Ectodermal cell (in vitro differentiated cells): ENCODE results near the gene TMEM94.

ENCODE experiments used
- H3K27ac ChIP-seq: 2 replicates; pipeline ENCODE4 v1.7.0; 2013; ENCODE audit warnings: mild to moderate bottlenecking, low read depth, low read length; ENCODE audit not compliant: insufficient read depth, poor library complexity, severe bottlenecking
- H3K27me3 ChIP-seq: 2 replicates; pipeline ENCODE4 v1.7.0; 2013; ENCODE audit warnings: mild to moderate bottlenecking, low read length; ENCODE audit not compliant: insufficient read depth, control insufficient read depth, poor library complexity, severe bottlenecking
- H3K36me3 ChIP-seq: one replicate; pipeline ENCODE4 v1.7.0; 2013; ENCODE audit warnings: low read length; ENCODE audit not compliant: control insufficient read depth, insufficient read depth
- H3K4me1 ChIP-seq: one replicate; pipeline ENCODE4 v1.7.0; 2013; ENCODE audit warnings: low read length; ENCODE audit not compliant: control insufficient read depth, insufficient read depth
- H3K4me3 ChIP-seq: 2 replicates; pipeline ENCODE4 v1.7.0; 2013; ENCODE audit warnings: low read depth, low read length, control low read depth; ENCODE audit not compliant: insufficient read depth
- H3K9me3 ChIP-seq: 2 replicates; pipeline ENCODE4 v1.7.0; 2013; ENCODE audit warnings: mild to moderate bottlenecking, low read length, moderate library complexity; ENCODE audit not compliant: control insufficient read depth
- WGBS, 2 experiments: methylation state at CpG; one replicate each; pipeline ENCODE4 v1.1.7; 2013; ENCODE audit warnings: missing lambda C conversion rate in 2 of 2; 5-methylcytosine and 5-hydroxymethylcytosine counted together

The TMEM94 gene

GRCh38 chr17:75463603-75464002 is 7.2 kb downstream of the TMEM94 start:
- H3K36me3 ChIP-seq = no peaks in the 10 kb centered on the region
- H3K4me3 ChIP-seq = no peak overlapping the region
- WGBS, 2 experiments = 92 to 96% methylated on average over 2 of the region's 2 CpGs
- no peak overlapping the region for H3K27ac ChIP-seq
- H3K4me1 ChIP-seq = no peaks in the 10 kb centered on the region
- H3K27me3 ChIP-seq = no peaks in the 10 kb centered on the region
- no peaks in the 10 kb centered on the region for H3K9me3 ChIP-seq

GRCh38 chr17:75465039-75465438 is 8.6 kb downstream of the TMEM94 start:
- 92 to 99% methylated on average over 6 of the region's 6 CpGs for WGBS, 2 experiments
- Histone ChIP-seq H3K4me1 (no peaks in the 10 kb centered on the region), H3K27me3 (no peaks in the 10 kb centered on the region), H3K27ac (no peak overlapping the region), H3K9me3 (no peaks in the 10 kb centered on the region), H3K4me3 (no peak overlapping the region), H3K36me3 (no peaks in the 10 kb centered on the region)

- Histone ChIP-seq H3K9me3 (no peaks in the 10 kb centered on the region), H3K4me3 (no peak overlapping the region), H3K27ac (no peak overlapping the region), H3K36me3 (peaks cover 9% of the 10 kb centered on the region), H3K4me1 (no peaks in the 10 kb centered on the region), H3K27me3 (no peaks in the 10 kb centered on the region)
- WGBS, 2 experiments = 88 to 92% methylated on average over 8 of the region's 8 CpGs
Measured at GRCh38 chr17:75468291-75468754, 11.9 kb downstream of the TMEM94 start.

GRCh38 chr17:75468779-75469373 is 12.4 kb downstream of the TMEM94 start:
- no peak overlapping the region for H3K27ac ChIP-seq
- H3K9me3 ChIP-seq = no peaks in the 10 kb centered on the region
- 93 to 95% methylated on average over 13 of the region's 13 CpGs for WGBS, 2 experiments
- H3K27me3 ChIP-seq = no peaks in the 10 kb centered on the region
- H3K4me3 ChIP-seq = no peak overlapping the region
- peaks cover 9% of the 10 kb centered on the region for H3K36me3 ChIP-seq
- no peaks in the 10 kb centered on the region for H3K4me1 ChIP-seq

GRCh38 chr17:75471207-75471606 is 14.8 kb downstream of the TMEM94 start:
- Histone ChIP-seq H3K4me1 (peaks cover 17% of the 10 kb centered on the region), H3K36me3 (peaks cover 9% of the 10 kb centered on the region), H3K27me3 (no peaks in the 10 kb centered on the region), H3K27ac (no peak overlapping the region), H3K9me3 (no peaks in the 10 kb centered on the region), H3K4me3 (no peak overlapping the region)
- 93 to 95% methylated on average over 6 of the region's 6 CpGs for WGBS, 2 experiments

GRCh38 chr17:75472119-75472518 is 15.7 kb downstream of the TMEM94 start:
- Histone ChIP-seq H3K4me1 (peaks cover 26% of the 10 kb centered on the region), H3K27me3 (no peaks in the 10 kb centered on the region), H3K27ac (no peak overlapping the region), H3K9me3 (no peaks in the 10 kb centered on the region), H3K36me3 (peaks cover 9% of the 10 kb centered on the region), H3K4me3 (no peak overlapping the region)
- 69 to 73% methylated on average over 4 of the region's 4 CpGs for WGBS, 2 experiments

GRCh38 chr17:75473246-75473645 is 16.8 kb downstream of the TMEM94 start:
- no peaks in the 10 kb centered on the region for H3K27me3 ChIP-seq
- WGBS, 2 experiments = 91 to 92% methylated on average over 2 of the region's 2 CpGs
- H3K36me3 ChIP-seq = peaks cover 9% of the 10 kb centered on the region
- H3K9me3 ChIP-seq = no peaks in the 10 kb centered on the region
- H3K4me1 ChIP-seq = peaks cover 26% of the 10 kb centered on the region
- no peak overlapping the region for H3K4me3 ChIP-seq
- no peak overlapping the region for H3K27ac ChIP-seq

- Histone ChIP-seq H3K4me1 (peaks cover 33% of the 10 kb centered on the region), H3K4me3 (no peak overlapping the region), H3K27ac (no peak overlapping the region), H3K27me3 (no peaks in the 10 kb centered on the region), H3K36me3 (peaks cover 9% of the 10 kb centered on the region), H3K9me3 (no peaks in the 10 kb centered on the region)
- 88 to 89% methylated on average over 6 of the region's 6 CpGs for WGBS, 2 experiments
Measured at GRCh38 chr17:75474736-75475135, 18.3 kb downstream of the TMEM94 start.

GRCh38 chr17:75475144-75475835 is 18.9 kb downstream of the TMEM94 start:
- H3K36me3 ChIP-seq = peaks cover 9% of the 10 kb centered on the region
- WGBS, 2 experiments = 80 to 84% methylated on average over 13 of the region's 13 CpGs
- H3K27ac ChIP-seq = no peak overlapping the region
- no peak overlapping the region for H3K4me3 ChIP-seq
- no peaks in the 10 kb centered on the region for H3K27me3 ChIP-seq
- no peaks in the 10 kb centered on the region for H3K9me3 ChIP-seq
- peaks cover 37% of the 10 kb centered on the region for H3K4me1 ChIP-seq

GRCh38 chr17:75475851-75476250 is 19.4 kb downstream of the TMEM94 start:
- peaks cover 9% of the 10 kb centered on the region for H3K36me3 ChIP-seq
- no peaks in the 10 kb centered on the region for H3K9me3 ChIP-seq
- 84 to 97% methylated on average over 3 of the region's 3 CpGs for WGBS, 2 experiments
- no peak overlapping the region for H3K27ac ChIP-seq
- H3K27me3 ChIP-seq = no peaks in the 10 kb centered on the region
- no peak overlapping the region for H3K4me3 ChIP-seq
- peaks cover 42% of the 10 kb centered on the region for H3K4me1 ChIP-seq
